Middle frontal gyrus (tissue), 1 donor: Measurements from ENCODE around the gene RASA2.
A peak's percentile ranks its signal among the peaks of the same experiment; 100 is the strongest.
"Not testable (repeated sequence)": the region's sequence is repeated elsewhere in the genome, so short reads cannot be mapped to it uniquely, and the experiment has no call there.

Experiments
- DNase-seq: peaks from one replicate; pipeline ENCODE4 v3.0.0-alpha.2; 2015; ENCODE audit warnings: low spot score; ENCODE audit errors: extremely low spot score

Gene RASA2

GRCh38 chr3:141457624-141458236 lies 29.1 kb upstream of the RASA2 start:
- DNase-seq, result no peak

GRCh38 chr3:141459008-141459407 lies 27.8 kb upstream of the RASA2 start:
- DNase-seq, result no peak

DNA sequence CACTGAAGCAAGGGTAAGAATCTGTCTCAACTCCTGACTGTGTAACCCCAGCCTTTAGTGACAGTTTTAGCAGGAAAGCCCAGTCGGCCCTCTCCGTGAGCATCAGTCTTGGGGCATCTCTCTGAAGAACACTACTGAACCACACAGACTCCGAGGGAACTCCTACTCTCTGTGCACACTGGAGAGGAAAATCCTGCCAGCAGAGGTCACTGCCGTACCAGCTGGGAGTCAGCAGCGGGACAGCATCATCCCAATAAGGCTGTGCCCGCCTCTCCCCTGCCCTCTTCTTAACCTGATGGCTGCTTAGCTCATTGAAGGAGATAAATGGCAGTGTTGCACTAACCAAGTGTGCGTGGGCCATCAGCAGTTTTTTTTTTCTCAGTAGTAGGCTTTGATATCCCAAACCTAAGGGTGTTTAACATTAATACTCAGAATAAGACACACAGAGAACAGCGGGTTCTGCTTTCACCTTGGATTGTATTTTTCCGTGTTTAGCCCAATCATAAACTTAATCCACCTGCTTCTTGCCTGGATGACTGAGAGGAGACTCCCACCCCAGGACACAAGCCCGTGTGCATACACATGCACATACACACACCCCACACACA lies 26.6 kb upstream of the RASA2 start:
- peak; percentile 90 for DNase-seq

DNA sequence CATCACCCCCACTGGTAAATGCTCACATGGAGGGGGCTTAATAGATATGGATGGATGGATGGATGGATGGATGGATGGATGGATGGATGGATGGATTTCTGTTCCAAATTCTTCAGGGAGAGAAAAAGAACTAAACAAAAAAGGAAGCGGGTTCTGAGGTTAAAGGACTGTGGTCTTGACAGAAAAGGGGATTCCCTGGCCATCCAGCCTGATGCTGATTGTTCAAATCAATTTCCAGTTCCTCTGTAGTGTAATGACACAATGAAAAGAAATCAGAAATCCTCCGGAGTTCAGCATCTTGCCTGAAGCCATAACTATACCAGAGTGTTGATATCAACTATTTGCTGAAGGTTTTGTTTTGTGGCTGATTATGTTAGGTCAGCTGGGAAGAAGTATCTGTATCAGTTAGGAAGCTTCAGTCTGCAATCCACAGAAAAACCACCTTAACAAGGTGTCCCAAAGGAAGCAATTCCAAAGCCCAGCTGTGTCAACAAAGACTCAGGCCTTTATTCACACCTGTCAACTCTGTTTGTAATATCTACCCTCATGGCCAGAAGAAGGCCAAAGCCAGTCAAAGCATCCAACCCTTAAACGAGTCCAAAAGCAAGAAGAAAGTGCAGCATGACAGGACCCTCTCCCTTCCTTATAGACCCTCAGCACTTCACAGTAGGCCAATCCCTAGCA lies 24.5 kb upstream of the RASA2 start:
- no peak for DNase-seq

DNA sequence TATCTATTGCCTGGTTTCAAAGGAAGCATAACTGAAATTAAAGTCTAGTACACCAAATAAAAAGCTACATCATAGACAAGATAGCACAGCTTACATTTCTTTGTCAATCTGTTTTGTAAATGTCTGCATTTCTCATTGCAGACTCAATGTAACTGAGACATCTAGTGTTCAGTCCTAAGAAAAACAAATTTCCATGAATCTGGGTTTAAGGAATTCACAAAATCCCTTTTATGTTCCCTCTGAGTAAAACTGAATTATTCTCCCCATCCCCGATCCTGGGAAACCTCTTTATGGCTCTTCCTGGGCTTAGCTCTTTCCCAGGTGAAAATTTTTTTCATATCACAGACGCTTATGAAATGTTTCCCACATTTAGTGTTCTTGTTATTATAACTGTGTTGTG lies 21.6 kb upstream of the RASA2 start:
- no peak for DNase-seq

GRCh38 chr3:141466633-141467169 lies 20.1 kb upstream of the RASA2 start:
- DNase-seq, result no peak

GRCh38 chr3:141469720-141470119 lies 17.1 kb upstream of the RASA2 start:
- no peak for DNase-seq

DNA sequence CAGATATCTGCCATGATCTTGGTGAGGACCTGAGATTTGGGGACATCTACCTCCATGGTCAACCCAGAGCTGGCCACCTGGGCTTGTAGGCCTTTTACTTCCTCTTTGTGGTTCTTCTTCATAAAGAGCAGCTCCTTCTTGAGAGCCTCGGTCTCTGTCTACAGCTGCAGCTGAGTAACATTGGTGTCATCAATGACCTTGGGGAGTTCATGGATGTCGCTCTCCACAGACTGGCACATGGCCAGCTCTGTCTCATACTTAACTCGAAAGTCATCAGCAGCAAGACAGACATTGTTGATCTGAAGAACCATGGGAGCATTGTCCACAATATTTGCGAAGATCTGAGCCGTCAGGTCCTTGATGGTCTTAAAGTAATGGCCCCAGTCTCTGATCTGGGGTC lies 15.7 kb upstream of the RASA2 start:
- no peak for DNase-seq

DNA sequence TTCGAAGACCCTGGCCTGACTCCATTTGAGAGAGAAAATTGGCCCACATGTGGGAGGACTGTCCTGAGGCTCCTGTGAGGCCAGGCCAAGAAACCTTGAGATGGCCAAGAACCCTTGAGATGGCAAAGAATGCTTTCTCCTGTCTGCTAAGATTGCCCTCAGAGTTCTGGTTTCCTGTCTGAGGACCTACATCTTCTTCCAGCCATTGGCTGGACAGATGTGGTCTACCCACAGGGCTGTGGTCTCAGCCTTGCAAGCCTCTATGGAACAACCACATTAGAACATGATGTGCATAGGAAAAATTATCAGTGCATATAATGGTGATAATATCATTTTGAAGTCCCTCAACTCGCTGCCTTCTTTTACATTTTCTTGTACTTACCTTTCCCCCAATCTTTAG lies 10.8 kb upstream of the RASA2 start:
- DNase-seq, result no peak

DNA sequence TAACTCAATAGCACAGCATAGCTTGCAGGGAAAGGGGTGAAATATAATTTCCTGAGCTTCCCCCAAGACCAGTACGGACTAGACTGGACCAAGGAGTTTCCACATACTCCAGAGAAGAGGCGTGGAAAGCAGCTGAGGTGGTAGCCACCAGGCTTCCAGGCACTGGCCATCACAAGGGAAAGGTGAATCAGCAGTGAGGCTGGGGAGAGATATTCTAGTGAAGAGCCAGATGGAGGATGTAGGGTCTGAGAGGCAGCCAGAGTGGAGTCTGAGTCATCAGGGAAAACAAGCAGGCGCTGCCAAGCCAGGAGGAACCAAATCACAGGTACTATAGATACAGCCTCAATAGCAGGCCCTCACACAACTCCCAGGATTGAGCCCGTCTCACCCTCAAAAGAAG lies 9.6 kb upstream of the RASA2 start:
- DNase-seq, result no peak

DNA sequence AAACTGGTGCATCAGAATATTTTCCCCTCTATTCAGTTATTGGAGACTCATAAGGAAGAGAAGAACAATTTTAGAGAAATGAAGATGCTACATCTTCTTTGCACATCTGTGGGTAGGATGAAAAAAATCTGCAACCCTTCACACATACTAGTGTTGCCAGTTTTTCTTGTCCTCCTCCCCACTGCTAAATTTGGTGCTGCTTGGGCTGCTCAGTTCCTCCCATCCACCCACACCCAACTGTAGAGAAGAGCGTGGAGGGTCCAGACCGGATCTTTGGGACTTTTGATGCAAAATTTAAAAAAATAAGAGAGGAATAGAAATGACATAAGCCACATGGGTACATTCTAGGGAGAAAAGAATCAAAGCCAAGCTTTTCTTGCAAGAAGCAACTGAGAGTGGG lies 8.7 kb upstream of the RASA2 start:
- no peak for DNase-seq

GRCh38 chr3:141478840-141479239 lies 8.0 kb upstream of the RASA2 start:
- not testable (repeated sequence) for DNase-seq

GRCh38 chr3:141482245-141482922 lies 4.4 kb upstream of the RASA2 start:
- no peak for DNase-seq

- DNase-seq, result no peak
These were observed 2.0 kb upstream of the RASA2 start for GRCh38 chr3:141484701-141485287.

DNA sequence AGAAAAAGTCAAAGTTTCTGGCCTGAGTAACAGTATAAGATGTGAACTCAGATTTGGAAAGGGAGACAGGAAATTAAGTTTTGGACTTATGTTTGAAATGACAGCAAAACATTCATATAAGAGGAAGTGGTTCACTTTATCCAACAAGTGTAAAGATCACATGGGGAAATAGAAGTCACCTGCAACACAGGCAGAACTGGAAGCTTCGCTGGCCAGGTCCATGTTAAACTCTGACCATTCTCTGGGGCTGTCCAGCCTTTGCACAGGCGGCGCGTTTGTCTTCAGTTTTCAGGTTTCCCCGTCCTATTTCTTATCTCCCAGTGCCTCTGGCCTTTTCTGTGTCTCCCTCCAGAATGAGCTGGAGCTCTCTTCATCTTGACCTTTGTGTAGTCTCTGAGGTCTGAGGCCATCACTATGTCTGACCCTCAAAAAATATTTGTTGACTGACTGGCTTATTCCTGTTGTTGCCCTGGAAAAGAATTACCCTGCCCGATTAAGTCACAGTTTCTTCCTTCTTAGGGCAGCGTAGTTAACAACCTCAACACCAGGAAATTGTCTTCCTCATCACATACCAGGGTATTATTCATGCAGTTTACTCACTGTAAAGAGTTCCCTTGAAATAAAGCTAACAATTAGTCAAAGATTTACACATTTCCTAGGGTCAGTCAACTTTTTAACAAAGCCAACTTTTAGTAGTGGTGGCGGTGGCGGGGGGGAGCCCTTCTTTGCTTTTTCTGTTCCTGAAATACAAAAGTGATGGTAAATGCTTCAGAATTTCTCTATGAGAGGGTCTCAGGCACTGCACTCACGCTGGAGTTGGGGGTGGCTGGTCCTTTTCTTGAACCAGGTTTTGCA lies 959 bp upstream of the RASA2 start:
- DNase-seq, result no peak

GRCh38 chr3:141486496-141486745 lies 406 bp upstream of the RASA2 start:
- no peak for DNase-seq

DNA sequence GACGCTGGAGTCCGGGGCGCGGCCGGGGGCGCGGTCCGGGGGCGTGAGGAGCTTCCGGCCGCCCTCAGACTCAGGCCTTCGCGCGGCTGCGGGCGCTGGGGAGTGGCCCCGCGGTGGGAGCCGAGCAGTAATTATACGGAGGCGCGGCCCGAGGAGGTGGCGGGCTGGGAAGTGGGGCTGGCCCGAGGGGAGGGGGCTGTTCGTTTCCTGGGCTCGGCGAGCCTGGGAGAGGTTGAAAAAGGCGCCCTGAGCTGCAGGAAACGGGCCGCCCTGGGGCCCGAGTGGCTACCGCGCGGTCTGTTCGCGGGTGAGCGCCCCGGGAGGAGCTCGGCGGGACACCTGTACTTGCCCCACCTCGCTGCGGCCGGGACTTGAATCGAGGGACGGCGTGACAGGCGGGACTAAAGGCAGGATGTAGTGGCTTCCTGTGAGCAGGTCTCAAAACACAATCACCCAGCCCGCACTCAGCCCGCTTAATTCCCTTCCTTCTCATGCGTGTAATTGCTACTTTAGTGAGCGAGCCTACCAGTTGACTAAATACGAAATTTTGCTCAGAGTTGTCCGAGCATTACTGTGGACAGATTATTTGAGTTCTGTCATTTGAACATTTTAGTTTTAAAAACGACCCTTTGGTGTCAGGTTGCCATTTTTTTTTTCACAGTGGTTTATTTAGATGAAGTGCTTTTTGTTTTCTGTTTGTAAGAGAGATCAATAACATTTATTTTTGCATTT lies 860 bp downstream of the RASA2 start:
- no peak for DNase-seq

DNA sequence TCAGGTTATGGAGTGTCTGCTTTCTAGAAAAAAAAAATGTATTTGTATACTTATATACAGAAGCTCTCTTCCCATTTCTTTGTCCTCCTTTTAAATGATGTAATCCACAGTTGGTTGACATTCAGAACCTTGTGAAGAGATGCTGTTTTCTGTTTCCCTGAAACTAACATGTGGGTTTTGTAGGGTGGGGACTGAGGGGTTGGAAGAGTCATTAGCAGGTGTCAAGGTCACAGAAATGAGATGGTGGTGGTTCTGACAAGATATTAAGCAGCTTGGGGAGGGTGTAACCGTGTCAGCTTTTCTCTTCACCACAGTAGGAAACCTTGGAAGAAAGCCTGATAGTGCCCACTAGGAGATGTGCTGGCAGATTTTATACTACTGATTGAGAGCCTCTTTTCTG lies 2.4 kb downstream of the RASA2 start:
- DNase-seq, result no peak

DNA sequence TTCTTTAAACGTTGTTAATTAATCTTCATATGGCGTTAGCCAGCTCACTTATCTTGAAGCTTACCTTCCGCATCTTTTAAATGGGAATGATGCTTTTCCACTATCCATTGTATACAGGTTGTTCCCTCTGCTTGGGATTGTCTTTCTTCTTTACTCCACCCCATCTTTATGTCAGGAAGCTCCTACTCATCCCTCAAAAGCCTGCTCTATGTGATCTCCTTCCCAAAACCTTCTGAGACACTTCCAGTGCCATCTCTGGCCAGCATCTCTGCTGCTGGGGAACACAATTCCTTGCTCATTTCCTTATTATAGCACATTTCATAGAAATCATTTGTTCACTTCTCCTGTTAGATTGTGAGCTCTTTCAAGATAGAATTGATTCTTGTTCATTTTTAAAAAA lies 4.3 kb downstream of the RASA2 start:
- no peak for DNase-seq

DNA sequence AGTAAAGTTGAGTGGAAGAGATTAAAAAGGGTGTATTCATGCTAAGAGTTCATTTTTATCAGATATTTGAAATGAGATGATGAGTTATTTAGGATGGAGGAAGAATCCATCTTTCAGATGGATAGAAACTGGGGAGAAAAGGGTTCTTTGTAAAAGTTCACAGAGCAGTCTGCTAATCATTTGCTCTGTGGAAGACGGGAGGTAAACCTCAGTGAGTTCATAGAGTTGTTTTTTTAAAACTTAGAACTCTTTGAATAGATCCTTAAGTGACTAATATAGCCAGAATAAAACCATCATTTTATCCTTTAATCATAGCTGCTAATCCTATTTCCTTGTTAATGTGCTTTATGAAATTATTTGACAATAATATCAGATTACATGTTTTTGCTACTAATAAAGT lies 5.1 kb downstream of the RASA2 start:
- DNase-seq, result no peak
